ENCODE data around the gene NACA2.
"Not testable (repeated sequence)": the region's sequence is repeated elsewhere in the genome, so short reads cannot be mapped to it uniquely, and the experiment has no call there.

The NACA2 gene

DNA sequence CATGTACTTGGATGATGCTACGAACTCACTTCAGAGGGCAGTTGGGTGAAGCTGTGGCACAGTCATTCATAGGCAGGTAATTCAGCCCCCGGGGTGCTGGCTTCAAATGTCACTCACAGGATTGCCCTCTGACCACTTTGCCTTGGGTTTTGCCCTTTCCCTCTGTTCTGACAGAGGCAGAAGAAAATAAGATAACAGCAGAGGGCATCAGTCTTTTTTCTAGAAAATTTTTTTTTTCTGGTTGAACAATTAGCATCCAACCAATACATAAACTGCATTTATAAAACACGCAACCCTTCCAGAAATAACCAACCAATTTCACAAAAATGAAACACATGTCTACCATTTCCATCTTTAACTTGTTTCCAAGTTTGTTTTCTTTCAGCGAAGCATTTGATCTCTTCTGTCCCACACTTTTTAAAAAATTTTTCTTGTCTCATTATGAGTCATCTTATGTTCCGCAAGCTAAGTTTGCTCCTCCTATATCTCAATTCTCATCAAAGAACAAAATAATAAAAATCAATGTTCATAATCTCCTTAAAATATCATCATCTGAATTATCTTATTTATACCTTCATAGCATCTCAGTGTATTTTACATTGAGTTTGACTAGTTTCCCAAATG lies 15.6 kb downstream of the NACA2 start:
- no peak for DNase-seq

DNA sequence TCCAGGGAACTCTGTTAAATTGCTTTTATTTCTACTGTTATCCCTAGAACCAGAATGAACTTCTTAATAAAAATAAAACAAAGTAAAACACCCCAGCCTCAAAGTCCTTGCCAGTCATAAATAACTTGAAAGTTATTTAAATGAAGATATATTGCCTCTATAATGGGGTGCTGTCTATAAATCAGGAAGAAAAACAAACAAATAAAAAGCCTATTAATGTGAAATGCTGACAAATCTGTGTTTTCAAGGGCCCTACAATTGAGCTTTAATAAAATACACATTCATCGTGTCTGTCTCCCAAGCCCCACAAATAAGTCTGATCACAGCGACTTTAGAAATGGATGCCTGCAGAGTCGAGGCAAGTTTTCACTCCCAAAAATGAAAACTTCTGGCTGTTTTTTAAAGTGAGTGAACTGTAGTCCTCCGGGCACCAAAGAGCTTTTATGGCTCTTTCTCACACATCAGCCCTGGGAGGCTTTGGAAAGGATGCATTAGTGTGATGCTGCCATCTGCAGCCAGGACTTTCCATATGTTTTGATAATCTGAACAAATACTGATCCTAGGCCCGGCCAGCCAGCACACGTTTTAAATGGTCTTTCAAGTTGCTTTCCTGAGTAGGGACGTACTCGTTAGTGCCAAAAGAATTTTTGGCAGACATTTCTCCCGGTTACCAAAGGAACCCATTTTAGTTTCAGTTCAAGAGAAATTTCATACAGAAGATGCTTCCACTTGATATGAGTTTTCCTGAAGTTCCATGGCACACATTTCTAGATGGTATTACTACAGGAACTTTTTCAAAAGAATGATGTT lies 16.3 kb downstream of the NACA2 start:
- no peak for DNase-seq

DNA sequence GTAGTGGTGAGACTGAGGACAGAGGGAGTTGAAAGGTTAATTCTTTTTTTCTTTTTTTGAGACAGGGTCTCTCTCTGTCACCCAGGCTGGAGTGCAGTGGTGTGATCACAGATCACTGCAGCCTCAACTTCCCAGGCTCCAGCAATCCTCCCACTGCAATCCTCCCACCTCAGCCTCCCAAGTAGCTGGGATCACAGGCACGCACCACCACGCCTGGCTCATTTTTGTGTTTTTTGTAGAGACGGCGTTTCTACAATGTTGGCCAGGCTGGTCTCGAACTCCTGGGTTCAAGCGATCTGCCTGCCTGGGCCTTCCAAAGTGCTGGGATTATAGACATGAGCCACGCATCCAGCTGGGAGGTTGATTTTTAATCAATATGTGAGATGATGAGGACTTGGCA lies 18.5 kb downstream of the NACA2 start:
- not testable (repeated sequence) for DNase-seq

DNA sequence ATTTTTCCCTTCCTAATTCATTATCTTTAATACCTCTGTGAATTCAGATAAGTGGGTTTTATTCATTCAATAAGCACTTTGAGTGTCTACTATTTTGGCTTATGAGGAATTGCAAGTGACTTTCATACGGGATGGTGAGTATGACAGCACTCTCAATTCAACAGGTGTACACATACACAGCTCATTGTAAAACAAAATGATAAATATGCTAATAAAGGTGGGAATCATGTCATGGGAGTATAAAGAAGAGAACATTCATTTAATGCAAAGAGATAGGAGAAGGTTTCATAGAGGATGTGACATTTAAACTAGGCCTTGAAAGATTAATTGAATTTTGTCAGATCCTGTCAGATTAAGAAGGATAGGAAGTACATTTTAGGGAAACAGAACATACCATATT lies 19.4 kb downstream of the NACA2 start:
- no peak for DNase-seq

DNA sequence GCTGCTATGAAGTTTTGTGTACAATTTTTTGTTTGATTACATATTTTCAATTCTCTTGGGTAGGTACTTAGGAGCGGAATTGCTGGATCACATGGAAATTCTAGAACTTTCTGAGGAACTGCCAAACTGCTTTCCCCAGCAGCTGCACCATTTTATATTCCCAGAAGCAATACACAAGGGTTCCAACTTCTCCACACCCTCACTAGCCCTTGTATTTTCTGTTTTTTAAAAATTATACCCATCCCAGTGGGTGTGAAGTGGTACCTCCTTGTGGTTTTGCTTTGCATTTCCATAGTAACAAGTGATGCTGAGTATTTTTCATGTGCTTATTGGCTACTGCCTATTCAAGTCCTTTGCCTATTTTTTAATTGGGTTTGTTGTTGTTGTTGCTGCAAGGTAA lies 20.9 kb downstream of the NACA2 start:
- no peak for DNase-seq

DNA sequence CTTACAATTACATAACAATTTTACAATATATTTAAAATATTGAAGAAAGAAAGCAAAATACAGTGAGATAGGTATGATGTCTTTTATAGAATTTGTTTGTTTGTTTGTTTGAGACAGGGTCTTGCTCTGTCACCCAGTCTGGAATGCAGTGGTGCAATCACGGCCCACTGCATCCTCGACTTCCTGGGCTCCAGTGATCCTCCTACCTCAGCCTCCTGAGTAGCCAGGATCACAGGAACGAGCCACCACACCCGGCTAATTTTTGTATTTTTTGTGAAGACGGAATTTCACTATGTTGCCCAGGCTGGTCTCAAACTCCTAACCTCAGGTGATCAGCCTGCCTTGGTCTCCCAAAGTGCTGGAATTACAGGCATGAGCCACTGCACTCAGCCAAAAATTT lies 21.5 kb downstream of the NACA2 start:
- not testable (repeated sequence) for DNase-seq

DNA sequence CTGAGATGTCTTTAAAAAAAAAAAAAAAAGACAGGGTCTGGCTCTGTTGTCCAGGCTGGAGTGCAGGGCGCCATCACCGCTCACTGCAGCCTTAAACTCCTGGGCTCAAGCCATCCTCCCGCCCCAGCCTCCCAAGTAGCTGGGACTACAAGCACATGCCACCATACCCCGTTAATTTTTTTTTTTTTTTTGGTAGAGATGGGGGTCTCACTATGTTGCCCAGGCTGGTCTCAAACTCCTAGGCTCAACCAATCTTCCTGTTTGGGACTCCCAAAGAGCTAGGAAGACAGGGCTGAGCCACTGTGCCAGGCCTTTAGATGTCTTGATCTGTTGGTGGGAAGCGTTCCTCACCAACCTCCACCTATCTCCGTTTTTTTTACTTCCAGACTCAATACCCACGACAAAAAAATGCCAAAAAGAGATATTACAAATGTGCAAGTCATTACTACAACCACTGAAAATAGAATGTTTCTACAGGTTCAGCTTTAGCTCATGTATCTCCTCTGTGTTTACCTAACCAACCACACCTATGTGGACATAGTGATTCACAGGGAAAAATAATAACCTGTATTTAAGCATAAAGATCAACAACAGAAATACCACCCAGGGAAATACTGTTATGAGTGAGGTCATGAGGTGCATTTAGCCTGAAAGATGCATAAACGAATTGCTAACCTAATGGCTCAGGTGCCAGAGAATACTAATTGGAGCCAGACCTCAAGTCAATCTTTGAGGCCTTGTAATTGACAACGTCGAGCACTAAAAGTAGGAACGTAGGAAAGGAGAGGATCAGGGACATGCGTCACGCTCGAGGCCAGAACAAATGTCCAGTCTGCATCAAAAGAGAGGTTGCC lies 22.6 kb downstream of the NACA2 start:
- DNase-seq, result no peak

DNA sequence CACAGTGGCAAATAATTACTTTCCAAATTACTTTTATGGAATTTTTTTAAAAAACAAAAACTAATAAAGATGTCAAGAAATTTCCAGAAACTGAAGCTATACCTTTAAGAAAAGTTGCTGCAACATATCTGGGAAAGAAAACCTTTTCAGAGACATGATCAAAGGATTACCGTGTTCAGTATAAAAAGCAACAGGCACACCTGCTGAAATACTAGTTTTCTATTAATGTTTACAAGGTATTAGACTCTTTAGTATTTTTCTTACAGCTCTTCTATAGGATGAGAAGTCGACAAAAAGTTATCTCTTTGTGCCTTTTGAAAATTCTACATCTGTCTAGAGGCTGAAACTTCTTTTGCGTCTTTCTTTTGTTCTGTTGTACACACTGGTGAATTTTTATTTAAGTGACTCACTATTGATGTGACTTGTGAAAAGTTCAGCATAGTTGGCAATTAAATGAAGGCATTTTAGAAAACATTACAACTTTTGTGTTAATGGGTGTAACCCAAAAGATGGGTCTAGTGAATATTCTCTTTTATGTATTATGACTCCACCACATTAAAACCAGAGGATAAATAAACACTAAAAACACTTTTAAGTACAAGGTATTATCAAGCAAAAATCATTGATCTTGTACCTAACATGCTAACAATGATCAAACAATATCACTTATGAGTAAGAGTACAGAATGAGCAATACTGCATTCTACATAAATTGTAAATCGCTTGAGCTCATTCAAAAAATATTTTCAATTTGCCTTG lies 23.8 kb downstream of the NACA2 start:
- DNase-seq, result no peak

DNA sequence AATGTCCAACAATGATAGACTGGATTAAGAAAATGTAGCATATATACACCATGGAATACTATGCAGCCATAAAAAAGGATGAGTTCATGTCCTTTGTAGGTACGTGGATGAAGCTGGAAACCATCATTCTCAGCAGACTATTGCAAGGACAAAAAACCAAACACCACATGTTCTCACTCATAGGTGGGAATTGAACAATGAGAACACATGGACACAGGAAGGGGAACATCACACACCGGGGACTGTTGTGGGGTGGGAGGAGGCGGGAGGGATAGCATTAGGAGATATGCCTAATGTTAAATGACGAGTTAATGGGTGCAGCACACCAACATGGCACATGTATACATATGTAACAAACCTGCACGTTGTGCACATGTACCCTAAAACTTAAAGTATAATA lies 24.6 kb downstream of the NACA2 start:
- DNase-seq, result not testable (repeated sequence)

DNA sequence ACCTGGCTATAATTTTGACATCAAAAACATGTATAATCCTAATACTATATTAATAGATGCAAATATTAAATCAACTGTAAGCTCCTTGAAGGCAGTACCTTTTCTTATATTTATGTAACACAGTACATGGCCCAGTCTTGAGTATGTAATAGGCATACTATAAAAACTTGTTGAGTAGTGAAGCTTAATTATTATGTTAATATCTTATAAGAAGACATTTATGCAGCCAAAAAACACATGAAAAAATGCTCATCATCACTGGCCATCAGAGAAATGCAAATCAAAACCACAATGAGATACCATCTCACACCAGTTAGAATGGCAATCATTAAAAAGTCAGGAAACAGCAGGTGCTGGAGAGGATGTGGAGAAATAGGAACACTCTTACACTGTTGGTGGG lies 25.2 kb downstream of the NACA2 start:
- DNase-seq, result not testable (repeated sequence)

DNA sequence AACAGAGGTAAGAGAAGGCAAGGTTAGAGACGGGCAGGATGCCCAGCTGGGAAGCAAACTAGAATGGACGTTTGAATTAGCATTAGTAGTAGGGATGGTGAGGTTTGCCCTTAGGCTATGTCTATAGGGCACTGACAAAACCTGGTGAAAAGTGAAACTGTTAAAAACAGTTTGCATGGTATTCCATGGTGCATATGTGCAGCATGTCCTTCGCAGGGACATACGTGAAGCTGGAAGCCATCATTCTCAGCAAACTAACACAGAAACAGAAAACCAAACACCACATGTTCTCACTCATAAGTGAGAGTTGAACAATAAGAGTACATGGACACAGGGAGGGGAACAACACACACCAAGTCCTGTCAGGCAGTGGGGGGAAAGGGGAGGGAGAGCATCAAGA lies 25.8 kb downstream of the NACA2 start:
- no peak for DNase-seq

DNA sequence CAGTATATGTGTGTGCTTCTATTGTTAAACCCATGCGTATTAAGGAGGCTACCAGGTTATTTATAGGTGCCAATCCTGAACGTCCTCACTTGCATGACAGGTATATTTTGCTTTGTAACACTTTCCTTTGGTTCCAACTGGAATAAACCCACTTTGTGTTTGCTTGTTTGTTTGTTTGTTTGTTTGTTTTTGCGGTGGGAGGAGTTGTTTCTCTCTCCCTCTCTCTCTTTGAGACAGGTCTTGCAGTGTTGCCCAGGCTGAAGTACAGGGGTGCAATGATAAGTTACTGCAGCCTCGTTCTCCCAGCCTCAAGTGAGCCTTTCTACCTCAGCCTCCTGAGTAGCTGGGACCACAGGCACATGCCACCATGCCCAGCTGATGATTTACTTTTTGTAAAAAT lies 28.7 kb downstream of the NACA2 start:
- DNase-seq, result no peak

DNA sequence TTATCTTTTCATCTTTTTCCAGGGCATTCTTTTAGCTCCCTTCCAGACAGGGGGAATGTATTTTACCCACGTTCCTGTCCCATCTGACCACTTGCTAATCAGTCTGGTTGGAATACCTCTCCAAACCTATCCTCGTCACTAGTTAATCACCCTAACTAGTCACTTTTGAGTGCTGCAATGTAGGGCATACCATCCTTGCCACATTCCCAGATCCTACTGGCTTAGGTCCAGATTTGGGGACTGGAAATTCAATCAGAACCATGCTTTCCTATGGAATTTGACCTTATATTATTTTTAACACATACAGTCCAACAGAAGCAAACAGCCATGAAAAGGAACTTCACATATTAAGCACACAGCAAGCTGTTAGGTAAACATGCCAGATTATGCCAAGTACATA lies 29.7 kb downstream of the NACA2 start:
- DNase-seq, result no peak

DNA sequence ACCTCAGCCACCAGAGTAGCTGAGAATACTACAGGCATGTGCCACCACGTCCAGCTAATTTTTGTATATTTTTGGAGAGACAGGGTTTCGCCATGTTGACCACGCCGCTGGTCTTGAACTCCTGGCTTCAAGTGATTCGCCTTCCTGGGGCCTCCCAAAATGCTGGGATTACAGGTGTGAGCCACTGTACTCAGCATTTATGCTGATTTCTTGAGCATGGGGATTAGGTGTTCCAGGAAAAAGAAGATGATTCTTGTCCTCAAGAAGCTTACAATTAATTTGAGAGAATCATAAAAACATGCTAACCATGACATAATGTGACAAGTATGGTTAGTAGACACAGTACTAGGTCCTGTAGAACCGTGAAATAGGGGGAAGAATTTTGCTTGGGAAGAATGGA lies 30.9 kb downstream of the NACA2 start:
- DNase-seq, result no peak

DNA sequence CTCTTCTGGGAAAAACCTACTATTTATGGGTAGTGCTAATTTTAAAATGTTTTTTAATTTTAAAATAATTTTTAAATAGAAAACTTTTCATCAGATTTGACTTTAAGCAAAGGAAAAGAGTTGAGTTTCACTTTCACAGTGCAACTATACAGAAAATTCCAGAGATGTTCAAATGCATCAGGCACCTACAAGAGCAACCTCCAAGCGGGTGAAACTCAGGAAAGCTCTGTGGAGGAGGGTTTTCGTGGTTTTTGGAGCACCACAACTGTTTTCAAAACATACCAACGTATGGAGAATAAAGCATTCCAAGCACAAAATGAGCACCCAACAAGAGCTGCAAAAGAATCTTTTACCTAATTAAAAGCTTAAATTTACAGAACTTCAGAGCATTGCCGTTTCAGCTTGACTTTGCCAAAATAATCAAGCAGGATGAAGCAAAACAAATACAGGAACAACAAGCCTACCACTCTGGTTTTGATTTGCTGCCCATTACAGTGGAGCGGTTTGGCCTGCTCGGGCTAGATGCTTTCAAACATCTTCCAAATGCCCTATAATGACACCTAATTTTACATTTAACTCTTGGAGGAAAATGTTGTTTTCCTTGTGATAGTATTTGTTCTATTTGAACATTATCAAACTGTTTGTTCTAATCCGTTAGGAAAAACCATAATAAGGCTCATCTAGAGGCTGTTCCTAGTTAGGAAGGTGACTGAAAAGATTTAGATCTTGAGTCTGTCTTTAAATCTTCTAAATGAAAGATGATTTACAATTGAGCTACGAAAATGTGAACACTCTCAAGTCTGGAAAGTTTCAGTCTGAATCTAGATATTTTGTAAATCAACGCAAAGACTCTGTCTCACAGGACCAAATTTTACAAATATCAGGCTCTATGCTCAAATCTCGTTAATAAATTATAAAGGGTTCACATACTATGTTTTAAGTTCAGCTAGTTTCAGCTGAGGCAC lies 34.5 kb downstream of the NACA2 start:
- DNase-seq, result no peak

DNA sequence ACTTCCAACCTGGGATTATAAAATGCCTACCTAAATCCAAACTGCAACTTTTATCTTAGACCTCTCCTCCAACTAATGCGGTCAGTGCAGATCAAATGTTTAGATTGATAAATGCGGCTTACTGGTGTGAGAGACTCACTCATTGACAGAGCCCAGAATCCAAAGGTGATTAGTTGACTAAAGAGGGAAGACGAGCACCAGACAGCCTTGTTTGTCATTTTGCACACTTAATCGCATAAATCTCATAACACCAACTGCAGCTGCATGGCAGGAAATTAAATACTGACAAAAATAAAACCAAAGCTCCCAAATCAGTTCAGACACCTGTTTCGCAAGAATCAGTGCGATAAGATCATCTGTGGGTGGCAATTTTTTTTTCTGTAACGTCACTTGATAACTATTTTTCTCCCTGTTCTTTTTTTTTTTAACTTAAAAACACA lies 35.9 kb downstream of the NACA2 start:
- DNase-seq, result no peak

DNA sequence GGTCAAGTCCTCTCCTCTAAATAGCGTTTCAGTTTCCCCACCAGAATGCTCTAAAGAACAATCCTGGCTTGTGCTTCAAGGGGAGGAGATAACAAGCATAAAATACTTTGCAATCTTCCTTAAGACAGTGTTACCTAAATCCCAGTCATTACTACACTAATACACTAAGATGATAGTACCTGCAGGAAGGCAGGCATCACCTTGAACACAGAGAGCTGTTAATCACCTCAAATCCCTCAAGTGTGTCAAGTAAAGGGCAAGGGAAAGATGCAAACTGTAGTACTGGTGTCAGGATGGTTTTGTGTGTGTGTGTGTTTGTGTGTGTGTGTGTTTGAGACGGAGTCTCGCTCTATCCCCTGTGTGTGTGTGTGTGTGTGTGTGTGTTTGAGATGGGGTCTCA lies 36.8 kb downstream of the NACA2 start:
- DNase-seq, result no peak

DNA sequence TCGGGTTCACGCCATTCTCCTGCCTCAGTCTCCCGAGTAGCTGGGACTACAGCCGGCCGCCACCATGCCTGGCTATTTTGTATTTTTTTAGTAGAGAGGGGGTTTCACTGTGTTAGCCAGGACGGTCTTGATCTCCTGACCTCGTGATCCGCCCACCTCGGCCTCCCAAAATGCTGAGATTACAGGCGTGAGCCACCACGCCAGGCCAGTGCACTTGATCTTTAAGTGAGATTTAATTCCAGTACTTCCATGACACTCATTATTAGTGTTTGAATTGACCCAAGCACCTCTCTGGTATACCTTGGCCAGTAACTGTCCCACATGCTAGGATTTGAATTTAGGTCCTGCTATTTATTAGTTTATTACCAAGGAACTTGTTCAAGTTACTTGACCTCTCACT lies 38.5 kb downstream of the NACA2 start:
- DNase-seq, result not testable (repeated sequence)

DNA sequence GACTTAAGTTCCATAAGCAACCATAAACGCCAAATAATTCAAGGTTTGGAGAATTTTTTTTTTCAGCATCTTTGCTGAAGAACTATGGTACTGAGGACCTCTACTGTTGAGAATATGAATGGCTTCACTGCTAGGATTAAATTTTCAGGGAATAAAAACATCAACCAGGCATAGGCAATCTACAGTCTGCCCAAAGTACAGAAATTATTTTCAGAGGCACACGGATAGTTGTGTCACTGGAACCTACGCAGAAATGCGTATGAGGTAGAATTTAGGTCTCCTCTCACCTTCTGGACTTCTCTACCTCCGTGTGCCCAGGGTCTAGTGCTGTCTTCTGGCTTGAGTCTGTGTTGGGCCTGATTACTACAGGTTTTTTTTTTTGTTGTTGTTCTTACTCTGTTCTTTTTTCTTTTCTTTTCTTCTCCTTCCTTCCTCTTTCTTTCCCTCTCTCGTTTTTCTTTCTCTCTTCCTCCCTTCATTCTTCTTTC lies 39.7 kb downstream of the NACA2 start:
- DNase-seq, result no peak

DNA sequence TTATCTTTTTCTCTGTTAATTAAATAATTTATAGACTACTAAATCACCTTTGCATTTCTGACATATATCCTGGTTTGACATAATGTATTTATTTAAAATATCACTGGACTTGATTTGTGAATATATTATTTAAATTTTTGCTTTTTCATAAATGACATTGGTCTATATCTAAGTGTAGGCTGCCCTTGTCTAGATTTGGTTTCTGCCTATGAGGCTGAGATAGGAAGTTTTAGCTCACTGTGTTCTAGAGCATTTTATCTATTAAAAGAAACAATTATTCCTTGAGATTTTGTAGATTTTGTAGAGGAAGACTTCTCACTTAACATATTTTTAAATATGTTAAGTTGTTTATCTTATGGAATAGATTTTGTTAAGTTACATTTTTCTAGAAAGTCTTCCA lies 43.9 kb downstream of the NACA2 start:
- DNase-seq, result no peak

DNA sequence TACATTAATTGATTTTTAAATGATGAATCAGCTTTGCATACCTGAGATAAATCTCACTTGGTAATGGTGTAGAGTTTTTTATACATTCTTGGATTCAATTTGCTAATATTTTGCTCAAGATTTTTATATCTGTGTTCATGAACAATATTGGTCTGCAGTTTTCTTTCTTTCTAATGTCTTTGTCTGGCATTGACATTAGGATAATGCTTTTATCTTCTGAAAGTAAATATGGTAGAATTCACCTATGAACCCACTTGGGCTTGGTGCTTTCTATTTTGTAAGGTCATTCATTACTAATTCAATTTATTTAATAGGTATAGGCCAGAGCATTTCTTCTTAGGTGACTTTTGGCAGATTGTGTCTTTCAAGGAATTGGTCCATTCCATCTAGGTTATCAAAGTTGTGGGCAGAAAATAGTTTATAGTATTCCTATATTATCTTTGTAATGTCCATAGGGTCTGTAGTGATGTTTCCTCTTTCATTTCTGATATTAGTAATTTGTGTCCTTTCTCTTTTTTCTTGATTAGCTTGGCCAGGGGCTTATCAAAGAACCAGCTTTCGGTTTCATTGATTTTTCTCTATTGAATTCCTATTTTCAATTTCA lies 45.6 kb downstream of the NACA2 start:
- DNase-seq, result no peak

Data from activated CD4-positive, alpha-beta T cell treated with anti-CD3 and anti-CD28 coated beads, Interleukin-2, amount 50 U/mL, for 48 hours (primary cell).